HCT116 (cell line): ENCODE results near the gene PEX11B. TPM values are rescaled to one million over a fixed set of nuclear protein-coding genes. Genes with fewer than 3 reads are reported as not detected.

Experiments used
- ATAC-seq: fragments of 200-7000 bp; cut with Tn5 transposase; 2 replicates; pipeline ENCODE4 v1.9.1; 2020; ENCODE audit warnings: mild to moderate bottlenecking, moderate library complexity
- BruUV-seq: library from RNA; stranded (reverse); fragments of 400-500 nt; replicated peaks from 2 replicates; lab custom pipeline; 2021; lab: Mats Ljungman, UMichigan
- CTCF ChIA-PET: fragments of 300-600 bp; sonication (Branson Sonifier 250); formaldehyde crosslinking; loops from one replicate; lab custom pipeline; 2021; ENCODE audit warnings: antibody characterized with exemption; lab: Charles Lee
- POLR2A ChIA-PET: fragments of 300-600, 350-600 bp; sonication (Branson Sonifier 250); formaldehyde crosslinking; loops from one replicate; lab custom pipeline; 2021; ENCODE audit warnings: antibody characterized with exemption; lab: Charles Lee
- RAD21 ChIA-PET, 2 experiments: fragments of 300-600 bp; sonication (Branson Sonifier 250); formaldehyde crosslinking; loops; one replicate each; lab custom pipeline; 2023; ENCODE audit warnings: low total read pairs in 2 of 2; ENCODE audit not compliant: uncharacterized antibody in 2 of 2, unreplicated experiment in 2 of 2, low non-redundant PET in 1 of 2; lab: Charles Lee
- DNase-seq: peaks from one replicate; pipeline ENCODE4 v3.0.0-alpha.2; 2010; ENCODE audit warnings: low read depth, low spot score
- H2AFZ ChIP-seq: fragments of 200-600 bp; shearing (Covaris generic), sonication (generic); 2 replicates; pipeline ENCODE4 v1.6.1; 2017; ENCODE audit warnings: low read depth, mixed run types, mixed read lengths, antibody characterized with exemption, low read length; ENCODE audit not compliant: poor library complexity, severe bottlenecking
- H3K27ac ChIP-seq: 2 replicates; pipeline ENCODE4 v1.5.1; 2012; ENCODE audit warnings: low read depth, low read length
- H3K27me3 ChIP-seq: fragments of 200-600 bp; sonication (generic); 2 replicates; pipeline ENCODE4 v1.6.1; 2016; ENCODE audit warnings: mixed run types, low read length, mixed read lengths; ENCODE audit not compliant: insufficient read depth
- H3K36me3 ChIP-seq, 2 experiments: fragments of 200-500 bp in 1 of 2; fragments of 200-600 bp in 1 of 2; sonication (Bioruptor generic) in 1 of 2; sonication (generic) in 1 of 2; 2 replicates each; pipeline versions ENCODE4 v1.5.1 to v1.6.1; 2014 to 2016; ENCODE audit warnings: low read length in 2 of 2, inconsistent platforms in 1 of 2, mixed read lengths in 1 of 2, mixed run types in 1 of 2; ENCODE audit not compliant: insufficient read depth in 2 of 2, control insufficient read depth in 1 of 2
- H3K4me1 ChIP-seq, 2 experiments: fragments of 200-600 bp in 1 of 2; sonication (generic) in 1 of 2; 2 replicates each; pipeline versions ENCODE4 v1.5.1 to v1.6.1; 2012 to 2017; ENCODE audit warnings: low read length in 2 of 2, inconsistent platforms in 1 of 2, mild to moderate bottlenecking in 1 of 2, mixed read lengths in 1 of 2, mixed run types in 1 of 2, moderate library complexity in 1 of 2; ENCODE audit not compliant: insufficient read depth in 2 of 2, control insufficient read depth in 1 of 2
- H3K4me2 ChIP-seq: fragments of 200-600 bp; sonication (generic); 2 replicates; pipeline ENCODE4 v1.6.1; 2017; ENCODE audit warnings: mixed run types, low read length, mixed read lengths
- H3K4me3 ChIP-seq, 2 experiments: fragments of 200-600 bp in 1 of 2; sonication (generic) in 1 of 2; replicated peaks in 1 of 2; 2 replicates each; pipeline ENCODE4 v1.5.1; 2011 to 2016; ENCODE audit warnings: low read length in 2 of 2, control low read depth in 1 of 2, low read depth in 1 of 2, mild to moderate bottlenecking in 1 of 2, mixed read lengths in 1 of 2, mixed run types in 1 of 2
- H3K79me2 ChIP-seq: fragments of 200-600 bp; sonication (generic); 2 replicates; pipeline ENCODE4 v1.6.1; 2017; ENCODE audit warnings: mild to moderate bottlenecking, mixed run types, low read length, moderate library complexity, mixed read lengths; ENCODE audit not compliant: insufficient read depth
- H3K9ac ChIP-seq: fragments of 200-600 bp; sonication (generic); 2 replicates; pipeline ENCODE4 v1.6.1; 2016; ENCODE audit warnings: low read length, mixed read lengths
- H3K9me2 ChIP-seq: fragments of 200-600 bp; sonication (generic), shearing (Covaris generic); 2 replicates; pipeline ENCODE4 v1.6.1; 2017; ENCODE audit warnings: mixed run types, mild to moderate bottlenecking, moderate library complexity; ENCODE audit not compliant: insufficient read depth
- H3K9me3 ChIP-seq, 2 experiments: fragments of 200-500 bp in 1 of 2; fragments of 200-600 bp in 1 of 2; sonication (Bioruptor generic) in 1 of 2; sonication (generic) in 1 of 2; 2 replicates each; pipeline ENCODE4 v1.6.1; 2014 to 2017; ENCODE audit warnings: low read length in 2 of 2, mixed read lengths in 2 of 2, inconsistent platforms in 1 of 2, low read depth in 1 of 2, mild to moderate bottlenecking in 1 of 2, mixed run types in 1 of 2, moderate library complexity in 1 of 2; ENCODE audit not compliant: control insufficient read depth in 1 of 2, insufficient read depth in 1 of 2
- H4K20me1 ChIP-seq: fragments of 200-600 bp; sonication (generic), shearing (Covaris generic); 2 replicates; pipeline ENCODE4 v1.6.1; 2017; ENCODE audit warnings: mixed run types, mild to moderate bottlenecking, moderate library complexity; ENCODE audit not compliant: insufficient read depth
- ATF3 ChIP-seq: IDR thresholded peaks from 2 replicates; pipeline ENCODE4 v1.6.1; 2012
- CBX3 ChIP-seq: IDR thresholded peaks from 2 replicates; pipeline ENCODE4 v1.6.1; 2012; ENCODE audit warnings: low read depth
- CEBPB ChIP-seq: IDR thresholded peaks from 2 replicates; pipeline ENCODE4 v1.6.1; 2012; ENCODE audit warnings: low read depth
- EGR1 ChIP-seq: IDR thresholded peaks from 2 replicates; pipeline ENCODE4 v1.6.1; 2012; ENCODE audit warnings: low read depth
- EZH2 ChIP-seq: fragments of 200-600 bp; sonication (generic); IDR thresholded peaks from 2 replicates; pipeline ENCODE4 v1.6.1; 2017; ENCODE audit warnings: antibody characterized with exemption, mixed run types
- EZH2phosphoT487 ChIP-seq: fragments of 200-600 bp; IDR thresholded peaks from 2 replicates; pipeline ENCODE4 v1.6.1; 2018; ENCODE audit warnings: antibody characterized with exemption, borderline replicate concordance
- POLR2A ChIP-seq: IDR thresholded peaks from 2 replicates; pipeline ENCODE4 v1.7.0; 2011; ENCODE audit warnings: borderline replicate concordance; ENCODE audit not compliant: insufficient read depth, insufficient read length; ENCODE audit errors: extremely low read depth
- POLR2AphosphoS5 ChIP-seq: IDR thresholded peaks from 2 replicates; pipeline ENCODE4 v1.6.1; 2011; ENCODE audit warnings: mild to moderate bottlenecking, low read depth, low read length, moderate library complexity
- RAD21 ChIP-seq: IDR thresholded peaks from 2 replicates; pipeline ENCODE4 v1.6.1; 2012; ENCODE audit warnings: low read depth, mild to moderate bottlenecking
- SIN3A ChIP-seq: IDR thresholded peaks from 2 replicates; pipeline ENCODE4 v1.6.1; 2012; ENCODE audit warnings: low read depth
- SP1 ChIP-seq: IDR thresholded peaks from 2 replicates; pipeline ENCODE4 v1.6.1; 2012; ENCODE audit warnings: low read depth
- SRF ChIP-seq: IDR thresholded peaks from 2 replicates; pipeline ENCODE4 v1.6.1; 2012; ENCODE audit warnings: low read depth
- TCF7L2 ChIP-seq: IDR thresholded peaks from 2 replicates; pipeline ENCODE4 v1.7.0; 2011; ENCODE audit warnings: borderline replicate concordance, inconsistent platforms; ENCODE audit not compliant: insufficient read depth, insufficient read length; ENCODE audit errors: extremely low read depth
- YY1 ChIP-seq: IDR thresholded peaks from 2 replicates; pipeline ENCODE4 v1.6.1; 2011; ENCODE audit warnings: low read length, low read depth, moderate library complexity, mild to moderate bottlenecking; ENCODE audit not compliant: insufficient replicate concordance; ENCODE audit errors: extremely low read depth
- ZBTB33 ChIP-seq: IDR thresholded peaks from 2 replicates; pipeline ENCODE4 v1.6.1; 2011; ENCODE audit warnings: mild to moderate bottlenecking, low read length, moderate library complexity; ENCODE audit not compliant: insufficient replicate concordance; ENCODE audit errors: extremely low read depth
- ZFX ChIP-seq: fragments of 450-650 bp; IDR thresholded peaks from 2 replicates; pipeline ENCODE4 v1.6.1; 2017
- ZNF274 ChIP-seq: fragments of 200-500 bp; sonication (Bioruptor generic); IDR thresholded peaks from 2 replicates; pipeline ENCODE4 v1.6.1; 2014; ENCODE audit warnings: mild to moderate bottlenecking, low read depth, low read length, inconsistent platforms
- intact Hi-C: fragments of 100-400 bp; cut with micrococcal nuclease; formaldehyde crosslinking; loops from 2 replicates; pipeline ENCODE4 v1.10.0; 2022
- total RNA-seq: library from RNA; stranded (reverse); gene quantifications from one replicate; pipeline ENCODE4 v1.2.1, GENCODE V29; 2021; ENCODE audit not compliant: unreplicated experiment

Gene PEX11B
- total RNA-seq, 1 experiment from 2014 or later = 20.9 TPM

DNA sequence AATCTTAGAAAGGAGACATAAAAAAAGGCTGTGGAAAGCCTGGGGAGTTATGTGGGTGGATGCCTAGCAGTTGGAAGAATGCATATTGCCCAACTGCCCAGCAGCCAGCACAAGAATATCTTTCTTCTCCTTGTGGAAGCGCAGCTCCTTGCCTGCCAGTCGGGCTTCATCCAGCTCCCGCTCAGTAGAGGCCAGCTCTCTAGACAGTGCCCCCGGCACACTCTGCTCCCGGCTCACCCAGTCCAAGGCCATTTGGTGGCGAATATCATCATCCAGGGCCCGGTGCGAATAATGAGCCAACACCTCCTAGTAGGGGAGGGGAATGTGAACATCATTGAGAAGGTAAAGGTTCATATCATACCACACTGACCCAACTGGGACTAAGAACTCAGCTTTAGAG lies 17.7 kb upstream of the PEX11B start:
- POLR2A ChIA-PET = interaction anchor here (2.3 kb wide), 1 partner anchor 28 kb away, joined by 5 read pairs; the partner anchor contains the start of genes ANKRD34A and POLR3GL
- no peaks in the 10 kb centered on the region for H3K27me3 ChIP-seq
- no peak overlapping the region for H3K9ac ChIP-seq
- H3K4me3 ChIP-seq = no peak overlapping the region
- intact Hi-C loops = no loop called here
- no peaks in the 10 kb centered on the region for H3K9me3 ChIP-seq
- H3K27ac ChIP-seq = no peak overlapping the region
- H3K4me1 ChIP-seq = no peaks in the 10 kb centered on the region
- no peak overlapping the region for H2AFZ ChIP-seq
- ATAC-seq (no peak), DNase-seq (no peak)
- no peak overlapping the region for H3K4me2 ChIP-seq
- H4K20me1 ChIP-seq = no peaks in the 10 kb centered on the region
- no TSS peak for BruUV-seq
- H3K79me2 ChIP-seq = no peaks in the 10 kb centered on the region
- H3K36me3 ChIP-seq = no peaks in the 10 kb centered on the region
- CTCF ChIA-PET = interaction anchor here (0.8 kb wide), 1 partner anchor 44 kb away, joined by 3 read pairs; no protein-coding TSS in a partner anchor
- TF ChIP-seq CEBPB (no peak), ZNF274 (no peak), SP1 (no peak), EZH2phosphoT487 (no peak), YY1 (no peak), EGR1 (no peak), ZFX (no peak), EZH2 (no peak), SRF (no peak), RAD21 (no peak), CBX3 (no peak), TCF7L2 (no peak), SIN3A (no peak), ATF3 (no peak), POLR2A (no peak), ZBTB33 (no peak), POLR2AphosphoS5 (no peak)
- no peaks in the 10 kb centered on the region for H3K9me2 ChIP-seq
- RAD21 ChIA-PET = no interaction called here
